GM10847 (cell line): ENCODE data around the gene TRABD2B.

ENCODE experiments used
- POLR2A ChIP-seq: IDR thresholded peaks from 2 replicates; pipeline ENCODE4 v1.6.1; 2011; ENCODE audit not compliant: insufficient read length; ENCODE audit errors: extremely low read depth

Gene TRABD2B

GRCh38 chr1:47901001-47901575 lies 96.1 kb downstream of the TRABD2B start:
- no peak for TF ChIP-seq POLR2A

DNA sequence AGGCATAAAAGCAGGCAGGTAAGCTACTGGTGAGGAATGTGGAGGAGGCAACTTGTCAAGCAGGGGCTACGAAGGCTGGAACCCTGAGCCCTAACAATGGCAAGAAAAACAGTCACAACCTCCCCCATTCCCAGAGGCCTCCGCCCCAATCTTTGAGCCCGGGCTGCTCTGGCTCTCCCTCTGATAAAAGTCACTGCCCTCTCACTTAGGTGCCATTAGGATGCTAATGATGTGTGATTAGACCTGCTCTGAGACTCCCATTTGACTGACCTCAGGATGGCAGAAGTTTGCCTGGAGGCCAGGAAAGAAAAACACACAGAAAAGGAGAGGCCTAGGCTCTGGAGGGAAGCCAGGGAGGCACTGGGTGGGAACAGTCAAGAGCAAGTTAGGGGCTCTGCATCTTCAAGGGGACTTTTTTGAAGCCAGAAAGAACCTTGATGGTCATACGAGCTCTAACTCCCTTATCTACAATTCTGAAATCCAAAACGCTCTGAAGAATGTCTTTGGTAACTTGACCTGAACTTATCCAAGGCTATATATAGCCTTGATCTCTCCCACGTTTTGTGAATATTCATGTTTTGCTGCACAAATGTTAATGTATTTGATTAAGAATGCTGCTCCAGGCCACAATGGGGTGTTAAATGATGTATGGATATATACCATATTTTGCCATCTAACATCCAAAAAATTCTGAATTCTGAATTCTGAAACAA lies 98.9 kb downstream of the TRABD2B start:
- TF ChIP-seq POLR2A, result no peak

DNA sequence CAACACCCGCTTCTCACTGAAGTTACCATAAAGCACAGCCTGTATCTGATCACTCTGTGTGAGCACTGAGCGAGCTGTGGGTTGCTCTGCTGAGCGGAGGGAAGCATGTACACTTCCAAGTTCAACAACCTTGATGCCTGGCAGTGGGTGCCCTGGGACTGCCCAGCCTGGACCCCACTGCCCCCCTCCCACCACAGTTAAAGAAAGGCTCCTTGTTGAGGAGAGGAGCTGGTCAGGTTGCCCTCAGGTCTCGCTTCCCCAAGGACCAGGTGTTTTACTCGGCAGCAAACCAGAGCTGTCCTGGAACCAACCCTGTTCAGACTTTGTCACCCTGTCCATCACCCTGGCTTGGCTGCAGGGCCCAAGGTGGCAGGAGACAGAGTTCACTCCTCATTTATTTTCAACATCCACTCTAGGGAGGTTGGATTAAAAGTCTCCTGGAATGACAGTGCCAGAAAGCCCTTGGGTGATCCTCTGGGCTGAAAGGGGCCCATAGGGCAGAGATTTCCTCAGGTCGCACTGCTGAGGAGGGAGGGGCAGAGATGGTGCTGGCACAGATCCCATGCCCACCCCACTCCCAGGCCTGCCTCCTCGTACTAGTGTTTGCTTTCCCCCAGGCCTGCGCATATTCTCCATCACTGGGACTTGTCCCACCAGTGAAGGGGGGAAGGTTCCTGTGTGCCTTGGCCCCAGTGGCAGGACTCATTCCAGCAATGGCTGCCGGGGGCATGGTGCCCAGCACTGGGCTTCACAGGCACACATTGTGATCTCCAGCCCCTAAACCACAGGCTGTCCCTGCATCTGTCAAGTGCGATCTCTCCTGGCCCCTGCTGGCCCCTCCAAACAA lies 101.7 kb downstream of the TRABD2B start:
- no peak for TF ChIP-seq POLR2A

GRCh38 chr1:47894410-47895278 lies 102.5 kb downstream of the TRABD2B start:
- no peak for TF ChIP-seq POLR2A

DNA sequence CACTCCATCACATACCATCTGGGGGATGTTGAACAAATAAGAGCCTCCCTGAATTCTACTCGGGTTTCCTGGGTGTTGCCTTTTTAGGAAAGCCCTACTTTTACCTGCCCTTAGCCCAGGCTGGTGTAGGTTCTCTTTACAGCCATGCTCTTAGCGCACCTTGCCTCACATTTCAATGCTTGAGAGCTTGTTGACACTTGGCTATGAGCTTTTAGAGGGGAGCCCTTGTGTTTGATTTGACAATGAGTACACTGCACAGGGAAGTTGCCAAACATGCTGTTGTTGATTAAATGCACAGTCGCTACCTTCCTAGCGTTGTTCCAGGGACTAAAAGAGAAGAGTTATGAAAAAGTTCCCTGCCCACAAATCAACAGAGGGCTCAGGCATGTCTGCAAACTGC lies 103.8 kb downstream of the TRABD2B start:
- TF ChIP-seq POLR2A, result no peak

DNA sequence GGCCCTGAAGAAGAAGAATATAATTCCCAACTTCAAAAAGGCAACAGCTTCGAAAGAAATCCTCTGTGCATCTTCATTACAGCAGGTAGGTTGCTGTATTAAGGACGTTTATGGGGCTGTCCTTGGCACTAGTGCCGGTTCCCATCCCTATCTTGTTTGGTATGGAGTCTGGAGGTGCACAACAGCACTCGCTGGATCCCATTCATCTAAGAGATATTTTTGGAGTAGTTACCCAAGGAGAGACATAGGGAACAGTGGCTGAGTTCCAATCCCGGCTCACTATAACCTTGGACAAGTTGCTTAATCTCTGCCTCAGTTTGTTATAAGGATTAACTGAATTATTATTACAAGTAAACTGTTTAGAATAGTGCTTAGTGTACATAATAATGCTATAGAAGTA lies 106.4 kb downstream of the TRABD2B start:
- no peak for TF ChIP-seq POLR2A

- no peak for TF ChIP-seq POLR2A
These were observed 108.9 kb downstream of the TRABD2B start for GRCh38 chr1:47888294-47888629.

DNA sequence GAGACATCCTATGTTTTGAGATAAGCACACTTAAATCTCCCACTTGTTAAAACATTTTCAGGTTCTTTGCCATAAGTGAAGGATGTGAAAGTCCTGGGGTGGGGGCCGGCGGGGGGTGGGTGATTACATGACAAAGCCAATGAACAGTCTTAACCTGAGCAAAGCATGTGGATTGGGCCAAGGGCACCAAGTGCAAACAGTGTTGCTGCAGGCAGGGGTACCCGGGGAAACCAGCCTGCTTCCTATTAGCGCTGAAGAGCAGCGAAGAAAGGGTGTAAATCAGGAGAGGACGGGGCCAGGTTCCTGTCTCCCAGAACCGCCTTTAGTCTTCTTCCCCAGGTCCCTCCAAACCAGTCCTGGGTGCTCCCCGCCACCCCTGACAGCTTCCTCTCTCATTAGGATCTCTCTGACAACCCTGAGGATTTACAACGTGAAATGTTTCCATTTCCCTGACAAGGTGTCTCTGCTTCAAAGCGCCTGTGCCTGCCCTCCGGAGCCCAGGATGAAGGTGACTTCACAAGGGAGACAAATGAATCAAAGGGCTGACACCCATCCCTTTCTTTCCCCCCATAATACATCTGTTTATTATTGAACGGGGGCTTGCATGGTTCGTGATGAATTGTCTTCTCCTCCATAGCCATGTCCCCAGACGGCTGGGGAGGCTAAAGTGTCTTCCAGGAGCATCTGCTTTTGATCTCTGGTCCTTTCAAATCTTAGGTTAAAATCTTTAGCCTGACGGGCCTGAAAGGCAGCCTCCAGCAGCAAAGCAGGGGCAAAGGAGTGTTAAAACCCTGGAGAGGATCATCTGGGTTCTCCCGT lies 109.5 kb downstream of the TRABD2B start:
- no peak for TF ChIP-seq POLR2A

DNA sequence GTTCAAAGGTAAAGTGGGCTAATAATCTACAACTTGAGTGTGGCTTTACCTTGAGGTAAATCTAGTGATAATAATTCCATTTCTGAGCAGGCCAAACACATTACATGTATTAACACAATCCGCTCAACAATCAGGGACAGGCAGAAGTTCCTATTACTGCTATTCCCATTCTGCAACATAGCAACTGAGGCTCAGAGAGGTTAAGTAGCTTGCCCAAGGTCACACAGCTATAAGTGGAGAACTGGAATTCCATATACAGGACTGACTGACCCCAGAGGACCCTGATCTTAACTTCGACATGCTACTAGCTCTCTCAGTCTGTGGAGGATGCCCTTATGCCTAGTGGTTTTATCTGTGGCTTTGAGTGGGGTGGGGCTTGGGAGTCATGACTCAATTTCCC lies 110.1 kb downstream of the TRABD2B start:
- TF ChIP-seq POLR2A, result no peak

DNA sequence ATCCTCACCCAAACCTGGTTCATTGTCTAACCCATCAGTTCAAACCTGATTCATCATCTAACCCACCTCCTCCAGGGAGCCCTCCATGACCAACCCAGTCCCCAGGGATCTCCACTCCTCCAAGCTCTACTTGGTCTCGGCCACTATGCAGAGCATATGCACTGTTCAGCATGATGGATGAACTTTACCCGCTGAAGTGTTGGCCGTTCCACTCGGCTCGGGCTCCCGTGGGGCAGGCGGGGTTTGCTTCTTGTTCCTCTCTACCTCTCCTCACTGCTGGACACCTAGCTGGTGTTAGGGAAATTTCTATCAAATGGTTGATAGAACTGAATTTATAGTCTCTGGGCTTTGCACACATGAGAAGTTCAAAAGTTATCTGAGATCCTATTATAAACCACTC lies 111.0 kb downstream of the TRABD2B start:
- no peak for TF ChIP-seq POLR2A

- no peak for TF ChIP-seq POLR2A
These were observed 111.9 kb downstream of the TRABD2B start for GRCh38 chr1:47885062-47885830.

DNA sequence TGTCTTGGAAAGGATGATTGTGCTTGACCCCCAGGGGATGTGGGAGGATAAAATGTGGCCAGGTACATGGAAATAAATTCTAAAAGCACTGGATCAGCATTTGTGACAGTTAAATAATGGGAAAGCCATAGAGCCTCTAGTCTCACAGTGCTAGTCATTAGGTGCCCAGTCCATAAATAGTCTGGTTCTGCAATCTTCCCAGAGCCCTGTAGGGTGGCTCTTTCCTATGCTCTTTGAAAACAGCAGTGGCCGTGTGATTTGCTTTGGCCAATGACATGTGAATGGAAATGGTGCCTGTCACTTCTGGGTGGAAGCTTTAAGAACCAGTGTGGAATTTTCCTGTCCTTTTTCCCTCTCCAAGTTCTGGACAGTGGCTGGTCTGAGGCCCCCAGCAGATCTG lies 113.2 kb downstream of the TRABD2B start:
- no peak for TF ChIP-seq POLR2A

- no peak for TF ChIP-seq POLR2A
These were observed 115.4 kb downstream of the TRABD2B start for GRCh38 chr1:47881505-47882442.
